GM12878 (cell line): Measurements from ENCODE around the gene DUSP22. TPM values are rescaled to one million over a fixed set of nuclear protein-coding genes. Genes with fewer than 3 reads are reported as not detected.

Experiments
- BACH1 ChIP-seq: fragments of 450-650 bp; IDR thresholded peaks from 2 replicates; pipeline ENCODE4 v1.6.1; 2017; ENCODE audit warnings: mild to moderate bottlenecking, borderline replicate concordance
- CEBPB ChIP-seq, 2 experiments: fragments of 150-350 bp in 1 of 2; IDR thresholded peaks; 2 replicates each; pipeline ENCODE4 v1.6.1; 2012 to 2014; ENCODE audit warnings: low read depth in 2 of 2, low read length in 2 of 2, borderline replicate concordance in 1 of 2, inconsistent platforms in 1 of 2
- CREB1 ChIP-seq: IDR thresholded peaks from 2 replicates; pipeline ENCODE4 v1.6.1; 2012; ENCODE audit warnings: low read depth, mild to moderate bottlenecking, inconsistent platforms
- EP300 ChIP-seq, 2 experiments: fragments of 150-350 bp in 1 of 2; IDR thresholded peaks; 2 replicates each; pipeline ENCODE4 v1.6.1; 2011 to 2012; ENCODE audit warnings: low read depth in 2 of 2, low read length in 2 of 2, borderline replicate concordance in 1 of 2, improper control_type of control experiment in 1 of 2, inconsistent platforms in 1 of 2; ENCODE audit not compliant: control insufficient read depth in 1 of 2
- NFYA ChIP-seq: IDR thresholded peaks from 2 replicates; pipeline ENCODE4 v1.6.1; 2011; ENCODE audit warnings: low read depth, mild to moderate bottlenecking, low read length, improper control_type of control experiment, borderline replicate concordance
- NFYB ChIP-seq: IDR thresholded peaks from 2 replicates; pipeline ENCODE4 v1.6.1; 2011; ENCODE audit warnings: low read depth, mild to moderate bottlenecking, low read length, improper control_type of control experiment, moderate library complexity; ENCODE audit not compliant: insufficient read depth
- POLR2AphosphoS2 ChIP-seq: IDR thresholded peaks from 2 replicates; pipeline ENCODE4 v1.6.1; 2011; ENCODE audit warnings: low read depth, mild to moderate bottlenecking, low read length, improper control_type of control experiment, moderate library complexity
- RCOR1 ChIP-seq: conservative IDR thresholded peaks from 2 replicates; pipeline ENCODE4 v1.6.1; 2012; ENCODE audit warnings: low read depth, low read length, improper control_type of control experiment
- SIN3A ChIP-seq: IDR thresholded peaks from 2 replicates; pipeline ENCODE4 v1.6.1; 2012; ENCODE audit warnings: low read depth, low read length, improper control_type of control experiment
- SMAD1 ChIP-seq: fragments of 450-650 bp; IDR thresholded peaks from 2 replicates; pipeline ENCODE4 v1.6.1; 2018; ENCODE audit warnings: mild to moderate bottlenecking, low read depth; ENCODE audit not compliant: partially characterized antibody
- SMAD5 ChIP-seq: IDR thresholded peaks from 2 replicates; pipeline ENCODE4 v1.6.1; 2016; ENCODE audit warnings: antibody characterized with exemption, low read depth
- SMC3 ChIP-seq: IDR thresholded peaks from 2 replicates; pipeline ENCODE4 v1.6.1; 2011; ENCODE audit warnings: low read length, improper control_type of control experiment, borderline replicate concordance
- SREBF2 ChIP-seq: IDR thresholded peaks from 2 replicates; pipeline ENCODE4 v1.6.1; 2012; ENCODE audit warnings: mild to moderate bottlenecking, low read length
- SRF ChIP-seq, 2 experiments: IDR thresholded peaks; 2 replicates each; pipeline ENCODE4 v1.6.1; 2011; ENCODE audit warnings: low read depth in 2 of 2, low read length in 2 of 2, mild to moderate bottlenecking in 1 of 2, moderate library complexity in 1 of 2
- TCF12 ChIP-seq: IDR thresholded peaks from 2 replicates; pipeline ENCODE4 v1.6.1; 2011; ENCODE audit warnings: low read depth, mild to moderate bottlenecking, low read length
- polyA plus RNA-seq, 11 experiments: library from polyadenylated mRNA; depleted of rRNA in 4 of 11; unstranded in 6 of 11; stranded (reverse) in 5 of 11; fragments of >200 nt; fragmentation: Nextera tagmentation in 4 of 11; fragmentation: Illumina TruSeq in 1 of 11; extraction: Ambion mirVana in 4 of 11; extraction: Trizol in 1 of 11; gene quantifications; 1 replicate in 1 of 11; 2 replicates in 10 of 11; pipeline versions ENCODE4 v1.2.1 to v1.2.3, GENCODE V29; 2011 to 2016; ENCODE audit warnings: inconsistent platforms in 2 of 11, missing spikeins in 2 of 11, low read depth in 1 of 11
- total RNA-seq, 4 experiments: library from RNA; depleted of rRNA in 3 of 4; stranded (reverse); fragments of >200 nt in 3 of 4; fragmentation: Illumina TruSeq in 1 of 4; extraction: Trizol in 1 of 4; gene quantifications; 2 replicates each; pipeline versions ENCODE4 v1.2.1 to v1.2.3, GENCODE V29; 2013 to 2021
- TF ChIP-seq, protein P1 (sequence below): IDR thresholded peaks from 2 replicates; pipeline ENCODE4 v1.6.1; 2012; ENCODE audit warnings: low read depth, low read length, improper control_type of control experiment
- TF ChIP-seq, protein P2 (sequence below): fragments of 450-650 bp; IDR thresholded peaks from 2 replicates; pipeline ENCODE4 v1.6.1; 2016; ENCODE audit warnings: mild to moderate bottlenecking
- TF ChIP-seq, protein P3 (sequence below): fragments of 450-650 bp; IDR thresholded peaks from 2 replicates; pipeline ENCODE4 v1.6.1; 2017; ENCODE audit warnings: low read depth, mild to moderate bottlenecking, moderate library complexity
- TF ChIP-seq, protein P4 (sequence below): fragments of 450-650 bp; IDR thresholded peaks from 2 replicates; pipeline ENCODE4 v1.6.1; 2017; ENCODE audit warnings: mild to moderate bottlenecking, moderate library complexity
- TF ChIP-seq, protein P5 (sequence below), 3 experiments: IDR thresholded peaks in 2 of 3; conservative IDR thresholded peaks in 1 of 3; 2 replicates each; pipeline ENCODE4 v1.5.1; 2011; ENCODE audit warnings: low read depth in 3 of 3, low read length in 3 of 3, mild to moderate bottlenecking in 3 of 3, control low read depth in 2 of 3, moderate library complexity in 2 of 3, inconsistent platforms in 1 of 3, mixed read lengths in 1 of 3; ENCODE audit not compliant: control insufficient read depth in 2 of 3, insufficient read depth in 1 of 3; ENCODE audit errors: extremely low read depth in 1 of 3

The DUSP22 gene
- total and polyA plus RNA-seq, 10 of the 15 experiments (the other 5 are each of a cell fraction or from before 2014, with no cell fraction given) = 78.9 to 156 (median 107) TPM

DNA sequence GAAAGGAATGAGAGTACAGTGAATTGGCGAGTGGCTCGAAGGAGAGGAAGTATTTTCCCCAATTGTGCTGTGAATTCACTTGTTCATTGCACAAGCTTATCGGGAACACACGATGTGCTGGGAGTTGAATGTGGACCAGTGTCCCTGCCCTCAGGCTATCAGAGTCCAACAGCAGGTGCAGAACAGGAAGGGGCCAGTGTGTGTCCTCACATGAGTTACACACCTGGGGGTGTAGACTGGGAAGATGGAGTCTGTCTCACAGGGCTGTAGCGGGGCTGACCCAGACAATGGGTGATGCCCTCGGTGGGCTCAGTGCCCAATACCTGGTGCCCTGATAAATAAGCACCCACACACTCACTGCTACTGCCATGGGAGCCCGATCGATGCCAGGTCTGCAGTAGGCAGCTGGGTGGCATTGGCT lies 14.4 kb downstream of the DUSP22 start (continued):
- TF ChIP-seq, protein P1, sequence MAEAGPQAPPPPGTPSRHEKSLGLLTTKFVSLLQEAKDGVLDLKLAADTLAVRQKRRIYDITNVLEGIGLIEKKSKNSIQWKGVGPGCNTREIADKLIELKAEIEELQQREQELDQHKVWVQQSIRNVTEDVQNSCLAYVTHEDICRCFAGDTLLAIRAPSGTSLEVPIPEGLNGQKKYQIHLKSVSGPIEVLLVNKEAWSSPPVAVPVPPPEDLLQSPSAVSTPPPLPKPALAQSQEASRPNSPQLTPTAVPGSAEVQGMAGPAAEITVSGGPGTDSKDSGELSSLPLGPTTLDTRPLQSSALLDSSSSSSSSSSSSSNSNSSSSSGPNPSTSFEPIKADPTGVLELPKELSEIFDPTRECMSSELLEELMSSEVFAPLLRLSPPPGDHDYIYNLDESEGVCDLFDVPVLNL = no peak
- TF ChIP-seq RCOR1 (no peak), BACH1 (0 out of 2 replicates have a peak, but pooled peaks have one; percentile 9), SMC3 (no peak), NFYA (no peak), SMAD1 (no peak), SIN3A (no peak), EP300 (IDR thresholded peaks at IDR 0.05; ENCODE audit: borderline replicate concordance in 1 of 2, control insufficient read depth in 1 of 2, low read depth in 2 of 2, low read length in 2 of 2) (no peak), SRF (IDR thresholded peaks at IDR 0.05; ENCODE audit: low read depth in 2 of 2, low read length in 2 of 2) (no peak), SREBF2 (no peak), SMAD5 (no peak), POLR2AphosphoS2 (no peak; the same call in 1 of the 2 replicates), CREB1 (no peak), TCF12 (0 out of 2 replicates have a peak, but pooled peaks have one; percentile 21), NFYB (no peak), CEBPB (IDR thresholded peaks at IDR 0.05; ENCODE audit: borderline replicate concordance in 1 of 2, low read depth in 2 of 2, low read length in 2 of 2) (no peak)
- TF ChIP-seq, protein P2, sequence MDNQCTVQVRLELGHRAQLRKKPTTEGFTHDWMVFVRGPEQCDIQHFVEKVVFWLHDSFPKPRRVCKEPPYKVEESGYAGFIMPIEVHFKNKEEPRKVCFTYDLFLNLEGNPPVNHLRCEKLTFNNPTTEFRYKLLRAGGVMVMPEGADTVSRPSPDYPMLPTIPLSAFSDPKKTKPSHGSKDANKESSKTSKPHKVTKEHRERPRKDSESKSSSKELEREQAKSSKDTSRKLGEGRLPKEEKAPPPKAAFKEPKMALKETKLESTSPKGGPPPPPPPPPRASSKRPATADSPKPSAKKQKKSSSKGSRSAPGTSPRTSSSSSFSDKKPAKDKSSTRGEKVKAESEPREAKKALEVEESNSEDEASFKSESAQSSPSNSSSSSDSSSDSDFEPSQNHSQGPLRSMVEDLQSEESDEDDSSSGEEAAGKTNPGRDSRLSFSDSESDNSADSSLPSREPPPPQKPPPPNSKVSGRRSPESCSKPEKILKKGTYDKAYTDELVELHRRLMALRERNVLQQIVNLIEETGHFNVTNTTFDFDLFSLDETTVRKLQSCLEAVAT = peak; percentile 80; the same call in 1 of the 2 replicates
- TF ChIP-seq, protein P3, sequence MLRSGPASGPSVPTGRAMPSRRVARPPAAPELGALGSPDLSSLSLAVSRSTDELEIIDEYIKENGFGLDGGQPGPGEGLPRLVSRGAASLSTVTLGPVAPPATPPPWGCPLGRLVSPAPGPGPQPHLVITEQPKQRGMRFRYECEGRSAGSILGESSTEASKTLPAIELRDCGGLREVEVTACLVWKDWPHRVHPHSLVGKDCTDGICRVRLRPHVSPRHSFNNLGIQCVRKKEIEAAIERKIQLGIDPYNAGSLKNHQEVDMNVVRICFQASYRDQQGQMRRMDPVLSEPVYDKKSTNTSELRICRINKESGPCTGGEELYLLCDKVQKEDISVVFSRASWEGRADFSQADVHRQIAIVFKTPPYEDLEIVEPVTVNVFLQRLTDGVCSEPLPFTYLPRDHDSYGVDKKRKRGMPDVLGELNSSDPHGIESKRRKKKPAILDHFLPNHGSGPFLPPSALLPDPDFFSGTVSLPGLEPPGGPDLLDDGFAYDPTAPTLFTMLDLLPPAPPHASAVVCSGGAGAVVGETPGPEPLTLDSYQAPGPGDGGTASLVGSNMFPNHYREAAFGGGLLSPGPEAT = no peak
- TF ChIP-seq, protein P4, sequence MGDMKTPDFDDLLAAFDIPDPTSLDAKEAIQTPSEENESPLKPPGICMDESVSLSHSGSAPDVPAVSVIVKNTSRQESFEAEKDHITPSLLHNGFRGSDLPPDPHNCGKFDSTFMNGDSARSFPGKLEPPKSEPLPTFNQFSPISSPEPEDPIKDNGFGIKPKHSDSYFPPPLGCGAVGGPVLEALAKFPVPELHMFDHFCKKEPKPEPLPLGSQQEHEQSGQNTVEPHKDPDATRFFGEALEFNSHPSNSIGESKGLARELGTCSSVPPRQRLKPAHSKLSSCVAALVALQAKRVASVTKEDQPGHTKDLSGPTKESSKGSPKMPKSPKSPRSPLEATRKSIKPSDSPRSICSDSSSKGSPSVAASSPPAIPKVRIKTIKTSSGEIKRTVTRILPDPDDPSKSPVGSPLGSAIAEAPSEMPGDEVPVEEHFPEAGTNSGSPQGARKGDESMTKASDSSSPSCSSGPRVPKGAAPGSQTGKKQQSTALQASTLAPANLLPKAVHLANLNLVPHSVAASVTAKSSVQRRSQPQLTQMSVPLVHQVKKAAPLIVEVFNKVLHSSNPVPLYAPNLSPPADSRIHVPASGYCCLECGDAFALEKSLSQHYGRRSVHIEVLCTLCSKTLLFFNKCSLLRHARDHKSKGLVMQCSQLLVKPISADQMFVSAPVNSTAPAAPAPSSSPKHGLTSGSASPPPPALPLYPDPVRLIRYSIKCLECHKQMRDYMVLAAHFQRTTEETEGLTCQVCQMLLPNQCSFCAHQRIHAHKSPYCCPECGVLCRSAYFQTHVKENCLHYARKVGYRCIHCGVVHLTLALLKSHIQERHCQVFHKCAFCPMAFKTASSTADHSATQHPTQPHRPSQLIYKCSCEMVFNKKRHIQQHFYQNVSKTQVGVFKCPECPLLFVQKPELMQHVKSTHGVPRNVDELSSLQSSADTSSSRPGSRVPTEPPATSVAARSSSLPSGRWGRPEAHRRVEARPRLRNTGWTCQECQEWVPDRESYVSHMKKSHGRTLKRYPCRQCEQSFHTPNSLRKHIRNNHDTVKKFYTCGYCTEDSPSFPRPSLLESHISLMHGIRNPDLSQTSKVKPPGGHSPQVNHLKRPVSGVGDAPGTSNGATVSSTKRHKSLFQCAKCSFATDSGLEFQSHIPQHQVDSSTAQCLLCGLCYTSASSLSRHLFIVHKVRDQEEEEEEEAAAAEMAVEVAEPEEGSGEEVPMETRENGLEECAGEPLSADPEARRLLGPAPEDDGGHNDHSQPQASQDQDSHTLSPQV = 0 out of 2 replicates have a peak, but pooled peaks have one; percentile 65
- TF ChIP-seq, protein P5, sequence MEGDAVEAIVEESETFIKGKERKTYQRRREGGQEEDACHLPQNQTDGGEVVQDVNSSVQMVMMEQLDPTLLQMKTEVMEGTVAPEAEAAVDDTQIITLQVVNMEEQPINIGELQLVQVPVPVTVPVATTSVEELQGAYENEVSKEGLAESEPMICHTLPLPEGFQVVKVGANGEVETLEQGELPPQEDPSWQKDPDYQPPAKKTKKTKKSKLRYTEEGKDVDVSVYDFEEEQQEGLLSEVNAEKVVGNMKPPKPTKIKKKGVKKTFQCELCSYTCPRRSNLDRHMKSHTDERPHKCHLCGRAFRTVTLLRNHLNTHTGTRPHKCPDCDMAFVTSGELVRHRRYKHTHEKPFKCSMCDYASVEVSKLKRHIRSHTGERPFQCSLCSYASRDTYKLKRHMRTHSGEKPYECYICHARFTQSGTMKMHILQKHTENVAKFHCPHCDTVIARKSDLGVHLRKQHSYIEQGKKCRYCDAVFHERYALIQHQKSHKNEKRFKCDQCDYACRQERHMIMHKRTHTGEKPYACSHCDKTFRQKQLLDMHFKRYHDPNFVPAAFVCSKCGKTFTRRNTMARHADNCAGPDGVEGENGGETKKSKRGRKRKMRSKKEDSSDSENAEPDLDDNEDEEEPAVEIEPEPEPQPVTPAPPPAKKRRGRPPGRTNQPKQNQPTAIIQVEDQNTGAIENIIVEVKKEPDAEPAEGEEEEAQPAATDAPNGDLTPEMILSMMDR (IDR thresholded peaks at IDR 0.05 in 2 of 3, conservative IDR thresholded peaks at IDR 0.05 in 1 of 3; ENCODE audit: control insufficient read depth in 2 of 3, extremely low read depth in 1 of 3, insufficient read depth in 1 of 3, low read depth in 3 of 3, low read length in 3 of 3) = no peak
